T1000 (cell line): ENCODE data around the gene SKIC2.
"Not testable (repeated sequence)": the region's sequence is repeated elsewhere in the genome, so short reads cannot be mapped to it uniquely, and the experiment has no call there.

ENCODE experiments used
- DNase-seq: peaks from one replicate; lab custom pipeline; 2025; ENCODE audit warnings: mixed read lengths; lab: John Stamatoyannopoulos, UW

SKIC2 gene

GRCh38 chr6:31958741-31959739 is at the start of gene SKIC2, which contains the start of gene NELFE:
TSS of gene SKIC2 (plus strand) at chr6:31959175. CDS start at chr6:31959193, 18 bp downstream.
TSS of gene NELFE (minus strand) at chr6:31958971. CDS start at chr6:31958446, 525 bp downstream.
- DNase-seq: peak; percentile 97

- DNase-seq: not testable (repeated sequence)
These were observed 49.7 kb upstream of the SKIC2 start for GRCh38 chr6:31909298-31909697.

DNA sequence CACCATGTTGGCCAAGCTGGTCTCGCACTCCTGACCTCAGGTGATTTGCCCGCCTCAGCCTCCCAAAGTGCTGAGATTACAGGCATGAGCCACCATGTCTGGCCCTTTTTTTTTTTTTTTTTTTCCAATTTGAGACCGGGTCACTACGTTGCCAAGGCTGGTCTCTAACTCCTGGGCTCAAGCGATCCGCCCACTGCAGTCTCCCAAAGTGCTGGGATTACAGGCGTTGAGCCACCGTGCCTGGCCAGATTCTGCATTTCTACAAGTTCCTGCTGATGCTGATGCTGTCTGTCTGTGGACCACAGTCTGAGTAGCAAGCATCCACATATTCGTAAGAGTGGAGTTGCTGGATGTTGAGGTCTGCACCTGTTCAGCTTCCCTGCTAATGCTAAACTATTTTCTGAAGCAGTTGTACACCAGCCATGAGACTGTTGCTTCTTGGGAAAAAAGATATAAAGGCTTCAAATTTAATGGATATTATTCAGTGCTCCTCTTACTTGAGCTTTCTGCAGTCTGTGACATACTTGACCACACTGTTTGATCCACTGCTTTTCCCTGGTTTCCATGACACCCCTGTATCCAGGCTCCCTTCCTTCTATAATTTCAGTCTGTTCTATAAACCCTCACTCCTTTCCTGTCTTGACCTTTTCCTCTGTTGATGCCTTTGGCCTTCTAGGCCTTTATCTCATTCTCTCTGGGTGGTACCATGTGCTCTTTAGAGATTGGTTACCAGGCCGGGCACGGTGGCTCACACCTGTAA is 47.0 kb upstream of the SKIC2 start:
- no peak for DNase-seq

GRCh38 chr6:31915351-31915750 is 43.6 kb upstream of the SKIC2 start:
- no peak for DNase-seq

GRCh38 chr6:31915756-31916155 is 43.2 kb upstream of the SKIC2 start:
- no peak for DNase-seq

- DNase-seq: no peak
These were observed 40.8 kb upstream of the SKIC2 start for GRCh38 chr6:31918069-31918720.

- no peak for DNase-seq
These were observed 39.2 kb upstream of the SKIC2 start for GRCh38 chr6:31919624-31920303.

- DNase-seq: no peak
These were observed 38.2 kb upstream of the SKIC2 start for GRCh38 chr6:31920811-31921210.

- no peak for DNase-seq
These were observed 36.0 kb upstream of the SKIC2 start for GRCh38 chr6:31922942-31923341.

GRCh38 chr6:31927242-31927862 is 31.6 kb upstream of the SKIC2 start, which contains the start of gene C2:
TSS of gene C2 (plus strand) at chr6:31927717. CDS start at chr6:31927753, 36 bp downstream.
- no peak for DNase-seq

- DNase-seq: no peak
These were observed 30.9 kb upstream of the SKIC2 start for GRCh38 chr6:31927863-31928671.

DNA sequence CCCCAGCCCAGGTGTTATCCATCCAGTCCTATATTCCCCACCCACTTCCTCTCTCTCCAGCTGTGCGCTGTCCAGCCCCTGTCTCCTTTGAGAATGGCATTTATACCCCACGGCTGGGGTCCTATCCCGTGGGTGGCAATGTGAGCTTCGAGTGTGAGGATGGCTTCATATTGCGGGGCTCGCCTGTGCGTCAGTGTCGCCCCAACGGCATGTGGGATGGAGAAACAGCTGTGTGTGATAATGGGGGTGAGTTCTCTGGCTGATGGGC is 30.4 kb upstream of the SKIC2 start:
- no peak for DNase-seq

DNA sequence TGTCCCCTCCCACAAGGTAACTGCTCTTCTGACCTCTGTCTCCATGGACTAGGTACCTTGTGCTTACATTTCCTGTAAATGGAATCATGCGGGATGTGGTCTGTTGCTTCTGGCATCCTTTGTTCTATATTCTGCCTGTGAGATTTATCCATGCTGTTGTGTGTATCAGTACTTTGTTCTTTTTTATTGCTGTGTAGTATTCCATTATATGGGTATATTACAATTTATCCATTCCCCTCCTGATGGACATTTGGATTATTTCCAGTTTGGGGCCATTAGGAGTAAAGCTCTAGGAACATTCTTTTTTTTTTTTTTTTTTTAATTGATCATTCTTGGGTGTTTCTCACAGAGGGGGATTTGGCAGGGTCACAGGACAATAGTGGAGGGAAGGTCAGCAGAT is 28.0 kb upstream of the SKIC2 start:
- DNase-seq: no peak

DNA sequence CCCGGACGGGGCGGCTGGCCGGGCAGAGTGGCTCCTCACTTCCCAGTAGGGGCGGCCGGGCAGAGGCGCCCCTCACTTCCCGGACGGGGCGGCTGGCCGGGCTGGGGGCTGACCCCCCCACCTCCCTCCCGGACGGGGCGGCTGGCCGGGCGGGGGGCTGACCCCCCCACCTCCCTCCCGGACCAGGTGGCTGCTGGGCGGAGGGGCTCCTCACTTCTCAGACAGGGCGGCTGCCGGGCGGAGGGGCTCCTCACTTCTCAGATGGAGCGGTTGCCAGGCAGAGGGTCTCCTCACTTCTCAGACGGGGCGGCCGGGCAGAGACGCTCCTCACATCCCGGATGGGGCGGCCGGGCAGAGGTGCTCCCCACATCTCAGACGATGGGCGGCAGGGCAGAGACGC is 26.8 kb upstream of the SKIC2 start:
- not testable (repeated sequence) for DNase-seq

- no peak for DNase-seq
These were observed 25.4 kb upstream of the SKIC2 start for GRCh38 chr6:31933537-31933936.

- no peak for DNase-seq
These were observed 24.0 kb upstream of the SKIC2 start for GRCh38 chr6:31935021-31935420.

GRCh38 chr6:31935823-31936222 is 23.2 kb upstream of the SKIC2 start:
- DNase-seq: no peak

- no peak for DNase-seq
These were observed 18.7 kb upstream of the SKIC2 start for GRCh38 chr6:31940256-31940664.

- DNase-seq: no peak
These were observed 15.2 kb upstream of the SKIC2 start for GRCh38 chr6:31943742-31944141.

DNA sequence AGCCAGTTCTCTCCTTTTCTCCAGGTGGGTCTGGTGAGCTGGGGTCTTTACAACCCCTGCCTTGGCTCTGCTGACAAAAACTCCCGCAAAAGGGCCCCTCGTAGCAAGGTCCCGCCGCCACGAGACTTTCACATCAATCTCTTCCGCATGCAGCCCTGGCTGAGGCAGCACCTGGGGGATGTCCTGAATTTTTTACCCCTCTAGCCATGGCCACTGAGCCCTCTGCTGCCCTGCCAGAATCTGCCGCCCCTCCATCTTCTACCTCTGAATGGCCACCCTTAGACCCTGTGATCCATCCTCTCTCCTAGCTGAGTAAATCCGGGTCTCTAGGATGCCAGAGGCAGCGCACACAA is 13.8 kb upstream of the SKIC2 start:
- DNase-seq: no peak
